Measurements from ENCODE around the gene TOM1L2.
"Not testable (repeated sequence)": the region's sequence is repeated elsewhere in the genome, so short reads cannot be mapped to it uniquely, and the experiment has no call there.

The TOM1L2 gene

DNA sequence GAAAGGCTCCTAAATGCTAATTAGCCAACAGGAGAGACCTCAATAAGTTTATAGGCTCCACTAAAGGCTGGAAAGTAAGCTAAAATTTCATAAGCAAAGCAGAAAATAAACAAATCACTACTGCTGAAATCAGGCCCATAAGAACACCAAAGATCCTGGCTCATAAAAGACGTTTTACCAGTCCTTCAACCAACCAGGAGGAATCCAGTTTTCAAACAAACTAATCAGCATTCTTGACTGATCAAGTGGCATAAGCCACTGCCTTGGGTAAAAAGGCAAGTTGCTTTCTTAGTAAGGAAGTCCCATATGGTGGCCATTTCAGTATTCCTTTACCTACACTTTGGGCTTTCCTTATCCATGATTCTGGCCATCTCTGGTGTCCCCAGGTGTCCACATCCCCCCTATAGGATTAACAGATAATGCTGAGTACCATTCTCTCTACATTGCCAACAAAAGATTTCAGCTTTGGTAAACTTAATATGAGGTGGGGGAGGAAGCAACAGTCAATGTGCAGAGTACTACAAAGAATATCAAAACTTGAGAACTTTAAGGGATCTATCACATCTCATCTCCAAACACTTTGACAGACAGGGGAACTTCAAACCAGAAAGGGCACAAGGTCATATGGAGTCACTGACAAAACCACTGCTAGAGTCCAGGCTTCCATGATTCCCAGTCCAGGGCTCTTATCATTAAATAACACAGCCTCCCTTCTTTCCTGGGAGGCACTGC, 1.3 kb downstream of the TOM1L2 start:
- DNase-seq: no peak

GRCh38 chr17:17966399-17966798, 5.8 kb downstream of the TOM1L2 start:
- DNase-seq: no peak

DNA sequence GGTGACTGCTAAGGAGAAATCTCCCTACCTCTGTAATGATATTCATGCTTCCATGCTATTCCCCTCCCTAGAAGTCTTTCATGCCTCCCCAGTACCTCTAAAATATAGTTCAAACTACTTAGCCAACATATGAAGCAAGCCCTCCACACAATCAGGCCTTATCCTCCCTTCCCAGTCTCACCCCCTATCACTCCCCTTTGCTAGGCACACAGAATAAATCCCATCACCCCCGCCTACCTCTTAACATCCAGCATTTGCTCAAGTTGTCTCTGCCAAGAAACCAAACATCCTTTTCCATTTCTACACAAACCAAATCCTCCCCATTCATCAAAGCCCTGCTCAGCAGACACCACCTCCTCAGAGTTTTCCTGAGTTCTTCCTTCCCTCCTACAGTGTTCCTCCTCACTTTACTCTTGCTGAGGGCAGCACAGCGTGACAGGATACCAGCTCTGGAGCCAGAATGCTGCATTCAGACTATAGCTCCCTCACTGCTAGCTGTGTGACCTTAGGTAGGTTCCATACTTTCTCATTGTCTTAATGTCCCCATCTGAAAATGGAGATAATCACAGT, 7.0 kb downstream of the TOM1L2 start:
- DNase-seq: no peak

GRCh38 chr17:17964710-17965109, 7.5 kb downstream of the TOM1L2 start:
- DNase-seq: no peak

GRCh38 chr17:17963694-17964436, 8.3 kb downstream of the TOM1L2 start:
- no peak for DNase-seq

- DNase-seq: no peak
These were observed 9.1 kb downstream of the TOM1L2 start for GRCh38 chr17:17963066-17963465.

DNA sequence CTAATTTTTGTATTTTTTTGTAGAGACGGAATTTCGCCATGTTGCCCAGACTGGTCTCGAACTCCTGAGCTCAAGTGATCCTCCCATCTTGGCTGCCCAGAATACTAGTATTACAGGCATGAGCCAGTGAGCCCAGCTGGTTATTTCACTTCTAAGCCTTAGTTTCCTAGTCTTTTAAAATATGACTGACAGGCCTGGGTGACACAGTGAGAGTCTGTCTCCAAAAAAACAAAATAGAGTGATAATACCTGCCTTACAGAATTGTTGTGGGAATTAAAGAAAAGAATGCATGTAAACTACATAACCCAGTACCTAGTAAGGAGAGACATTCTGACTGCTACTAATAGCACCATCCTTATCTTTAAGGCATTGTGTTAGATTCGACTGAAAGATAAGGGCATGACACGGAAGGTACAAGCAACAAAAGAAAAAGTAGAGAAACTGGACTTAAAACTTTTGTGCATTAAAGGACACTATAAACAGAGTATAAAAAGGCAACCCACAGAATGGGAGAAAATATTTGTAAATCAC, 11.6 kb downstream of the TOM1L2 start:
- DNase-seq: no peak

DNA sequence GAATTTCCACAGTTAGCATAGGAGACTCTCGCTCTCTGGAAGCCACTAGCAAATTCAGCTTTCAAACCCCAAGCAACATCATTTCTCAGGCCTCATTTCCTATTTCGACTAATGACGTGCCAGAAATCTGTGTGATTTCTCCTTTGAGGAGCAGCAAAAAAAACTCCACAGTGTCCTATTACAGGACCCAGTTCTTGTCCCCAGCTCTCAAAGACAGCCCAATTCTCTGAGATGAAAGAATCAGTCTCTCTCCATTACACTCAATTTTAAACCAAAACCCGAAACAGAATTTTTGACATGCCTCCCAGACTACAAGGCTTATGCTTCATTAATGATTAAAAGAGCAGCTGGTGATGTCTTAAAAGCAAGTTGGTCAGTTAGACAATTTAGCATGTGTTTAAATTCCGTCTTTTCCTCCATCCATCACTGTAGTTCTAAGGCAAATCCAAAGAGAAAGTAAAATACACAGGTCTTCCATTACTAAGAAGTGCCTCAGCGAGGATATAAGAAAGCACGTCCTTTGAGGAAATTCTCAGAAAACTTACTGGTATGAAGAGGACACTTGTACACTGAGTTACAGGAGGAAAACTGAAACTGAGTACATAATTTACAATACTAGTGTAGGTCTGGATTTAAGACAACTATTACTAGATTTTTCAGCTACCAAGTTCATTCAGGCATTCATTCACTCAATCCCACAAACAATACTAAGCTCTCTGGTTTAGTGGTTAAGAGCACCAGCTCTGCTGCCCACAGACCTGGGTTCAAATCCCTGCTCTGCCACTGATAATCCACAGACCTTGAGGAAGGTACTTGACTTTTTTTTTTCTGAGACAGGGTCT, 12.5 kb downstream of the TOM1L2 start:
- DNase-seq: peak in 3 of 4 experiments; percentile 40 to 64 (median 56)

- peak; percentile 51 to 65 (median 60) for DNase-seq
These were observed 13.2 kb downstream of the TOM1L2 start for GRCh38 chr17:17958982-17959381.

GRCh38 chr17:17957584-17957916, 14.7 kb downstream of the TOM1L2 start:
- DNase-seq: no peak

DNA sequence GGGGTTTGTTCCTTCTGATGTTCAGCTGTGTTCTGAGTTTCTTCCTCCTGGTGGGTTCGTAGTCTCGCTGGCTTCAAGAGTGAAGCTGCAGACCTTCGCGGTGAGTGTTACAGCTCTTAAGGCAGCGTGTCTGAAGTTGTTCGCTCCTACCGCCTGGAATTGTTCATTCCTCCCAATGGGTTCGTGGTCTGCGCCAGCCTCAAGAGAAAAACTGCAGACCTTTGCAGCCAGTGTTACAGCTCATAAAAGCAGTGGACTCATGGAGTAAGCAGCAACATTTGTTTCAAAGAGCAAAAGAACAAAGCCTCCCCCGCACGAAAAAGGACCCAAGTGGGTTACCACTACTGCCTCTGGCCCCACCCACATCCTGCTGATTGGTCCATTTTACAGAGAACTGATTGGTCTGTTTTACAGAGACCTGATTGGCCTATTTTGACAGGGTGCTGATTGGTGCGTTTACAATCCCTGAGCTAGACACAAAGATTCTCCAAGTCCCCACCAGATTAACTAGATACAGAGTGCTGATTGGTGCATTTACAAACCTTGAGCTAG, 16.3 kb downstream of the TOM1L2 start:
- DNase-seq: not testable (repeated sequence)

GRCh38 chr17:17954079-17954478, 18.1 kb downstream of the TOM1L2 start:
- no peak for DNase-seq

DNA sequence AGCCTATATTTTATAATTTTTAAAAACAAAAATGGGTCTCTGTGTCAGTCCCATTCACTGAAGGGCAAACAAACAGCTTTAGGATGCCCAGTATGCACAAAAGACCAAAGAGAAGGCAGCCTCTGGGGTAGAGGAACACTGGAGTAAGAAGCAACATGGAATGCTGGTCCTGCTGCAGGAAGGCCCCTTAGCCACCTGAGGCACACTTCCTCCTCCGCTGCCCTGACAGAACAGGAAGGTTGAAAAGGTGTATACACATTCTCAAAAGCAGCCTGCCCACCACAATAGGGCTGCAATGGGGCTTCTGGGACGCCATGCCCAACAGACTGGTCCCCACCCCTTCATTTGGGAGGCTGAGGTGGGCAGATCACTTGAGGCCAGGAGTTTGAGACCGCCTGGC, 19.5 kb downstream of the TOM1L2 start:
- DNase-seq: no peak

- no peak for DNase-seq
These were observed 20.7 kb downstream of the TOM1L2 start for GRCh38 chr17:17951524-17951923.

DNA sequence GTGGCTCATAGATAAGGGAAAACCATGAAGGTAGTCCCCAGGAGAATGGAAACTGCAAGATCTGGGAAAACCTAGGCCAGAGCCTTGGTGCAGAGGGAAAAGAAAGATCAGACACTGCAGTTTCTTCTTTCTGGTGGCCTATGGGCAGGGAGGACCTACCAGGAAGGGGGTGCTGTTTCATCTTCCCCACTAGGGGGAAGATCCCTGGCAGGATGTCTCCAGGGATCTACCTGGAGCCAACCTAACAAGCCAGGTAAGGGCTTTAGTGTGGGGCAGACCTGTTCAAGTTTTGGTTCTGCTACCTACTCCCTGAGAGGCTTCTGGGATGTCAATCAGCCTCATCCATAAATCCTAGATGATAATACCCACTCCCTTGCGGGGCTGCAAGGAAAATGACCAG, 21.4 kb downstream of the TOM1L2 start:
- no peak for DNase-seq

DNA sequence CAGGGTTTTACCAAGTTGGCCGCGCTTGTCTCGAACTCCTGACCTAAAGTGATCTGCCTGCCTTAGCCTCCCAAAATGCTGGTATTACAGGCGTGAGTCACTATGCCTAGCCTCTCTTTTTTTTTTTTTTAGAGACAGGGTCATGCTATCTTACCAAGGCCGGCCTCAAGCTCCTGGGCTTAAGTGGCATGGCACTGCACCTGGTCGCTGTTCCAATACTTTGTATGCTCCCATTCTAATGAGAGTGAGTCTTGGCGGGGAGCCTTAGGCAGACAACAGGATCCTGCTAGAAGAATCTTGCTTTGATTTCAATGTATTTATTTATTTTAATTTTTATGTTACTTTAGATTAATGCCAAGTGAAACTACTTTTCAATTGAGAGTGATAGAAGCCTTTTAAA, 21.9 kb downstream of the TOM1L2 start:
- DNase-seq: no peak

DNA sequence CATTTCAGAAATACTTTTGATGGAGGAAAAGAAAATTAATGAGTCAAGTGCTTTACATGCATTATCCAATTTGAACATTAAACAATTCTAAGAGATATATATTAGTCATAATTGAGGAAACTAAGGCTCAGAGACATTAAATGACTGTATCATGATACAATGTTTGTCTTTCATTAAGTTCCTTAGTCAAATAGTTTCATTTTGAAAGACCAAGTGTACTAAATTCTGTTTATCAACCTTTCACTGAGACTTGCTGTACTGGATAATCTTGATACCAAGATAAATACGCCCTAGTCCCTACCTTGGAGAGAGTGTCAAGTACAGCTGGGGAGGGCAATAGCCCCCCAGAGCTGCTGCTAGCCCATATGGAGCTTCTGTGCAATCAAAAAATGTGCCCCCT, 24.2 kb downstream of the TOM1L2 start:
- DNase-seq: no peak

- no peak for DNase-seq
These were observed 24.9 kb downstream of the TOM1L2 start for GRCh38 chr17:17947309-17947708.

DNA sequence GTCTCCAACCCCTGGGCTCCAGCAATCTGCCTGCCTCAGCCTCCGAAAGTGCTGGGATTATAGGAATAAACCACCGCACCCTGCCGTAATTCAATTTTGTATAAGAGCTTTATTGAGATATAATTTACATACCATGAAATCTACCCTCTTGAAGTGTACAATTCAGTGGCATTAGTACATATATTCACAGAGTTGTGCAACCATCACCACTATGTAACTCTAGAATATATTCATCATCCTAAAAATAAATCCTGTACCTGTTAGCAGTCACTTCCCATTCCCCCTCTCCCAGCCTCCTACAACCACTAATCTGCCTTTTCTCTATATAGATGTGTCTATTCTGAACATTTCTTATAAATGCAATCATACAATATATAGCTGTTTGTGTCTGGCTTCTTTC, 26.1 kb downstream of the TOM1L2 start:
- no peak for DNase-seq

DNA sequence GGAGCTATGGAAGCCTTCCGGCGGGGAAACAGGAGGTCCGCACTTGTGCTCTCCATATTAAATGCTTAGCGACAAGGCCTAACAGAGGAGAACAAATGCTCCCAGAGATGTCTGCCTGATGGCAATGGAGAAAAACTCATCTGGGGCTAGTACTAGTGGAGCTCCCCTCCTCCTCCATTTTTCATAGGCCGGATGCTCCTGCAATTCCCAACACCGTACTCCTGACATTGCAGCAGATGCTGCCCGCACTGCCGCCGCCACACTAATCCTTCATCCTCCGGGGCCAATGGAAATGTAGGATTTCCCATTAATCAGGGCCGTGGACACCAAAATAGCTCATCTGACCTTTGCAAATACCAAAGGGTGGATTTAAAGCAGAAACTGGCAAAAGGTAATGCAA, 27.5 kb downstream of the TOM1L2 start:
- no peak for DNase-seq

- DNase-seq: no peak
These were observed 28.0 kb downstream of the TOM1L2 start for GRCh38 chr17:17944242-17944641.

GRCh38 chr17:17943281-17943984, 28.8 kb downstream of the TOM1L2 start:
- DNase-seq: no peak
